Dermis blood vessel endothelial cell (primary cell): ENCODE measurements around the gene UST. TPM values are rescaled to one million over a fixed set of nuclear protein-coding genes. Genes with fewer than 3 reads are reported as not detected.
"Not testable (repeated sequence)": the region's sequence is repeated elsewhere in the genome, so short reads cannot be mapped to it uniquely, and the experiment has no call there.

Experiments used
- DNase-seq: peaks from one replicate; pipeline ENCODE4 v3.0.0; 2010
- total RNA-seq: library from RNA; depleted of rRNA; stranded (reverse); fragments of >200 nt; gene quantifications from 2 replicates; pipeline ENCODE4 v1.2.3, GENCODE V29; 2014

Gene UST
- total RNA-seq, 1 donor from 2014 or later, result 0.34 TPM

GRCh38 chr6:148736774-148737412 lies 9.9 kb upstream of the UST start:
- no peak for DNase-seq

GRCh38 chr6:148737806-148738205 lies 9.0 kb upstream of the UST start:
- DNase-seq, result no peak

GRCh38 chr6:148738946-148739821 lies 7.6 kb upstream of the UST start:
- no peak for DNase-seq

GRCh38 chr6:148739822-148740128 lies 7.1 kb upstream of the UST start:
- no peak for DNase-seq

- DNase-seq, result no peak
Measured at GRCh38 chr6:148743476-148743875, 3.4 kb upstream of the UST start.

- DNase-seq, result no peak
Measured at GRCh38 chr6:148745926-148746325, 904 bp upstream of the UST start.

GRCh38 chr6:148747145-148747470 lies 278 bp downstream of the UST start:
- DNase-seq, result peak; percentile 14

GRCh38 chr6:148747471-148748165 lies 788 bp downstream of the UST start:
- peak; percentile 3 for DNase-seq

GRCh38 chr6:148749674-148750073 lies 2.8 kb downstream of the UST start:
- no peak for DNase-seq

- no peak for DNase-seq
Measured at GRCh38 chr6:148750838-148751792, 4.3 kb downstream of the UST start.

- no peak for DNase-seq
Measured at GRCh38 chr6:148751793-148752170, 5.0 kb downstream of the UST start.

GRCh38 chr6:148755379-148755778 lies 8.5 kb downstream of the UST start:
- DNase-seq, result not testable (repeated sequence)

GRCh38 chr6:148757944-148758480 lies 11.2 kb downstream of the UST start:
- no peak for DNase-seq

GRCh38 chr6:148758492-148758891 lies 11.7 kb downstream of the UST start:
- no peak for DNase-seq

- DNase-seq, result no peak
Measured at GRCh38 chr6:148760258-148760534, 13.4 kb downstream of the UST start.

- no peak for DNase-seq
Measured at GRCh38 chr6:148760568-148761526, 14.0 kb downstream of the UST start.

- no peak for DNase-seq
Measured at GRCh38 chr6:148761527-148762011, 14.7 kb downstream of the UST start.

GRCh38 chr6:148762231-148762630 lies 15.4 kb downstream of the UST start:
- no peak for DNase-seq

GRCh38 chr6:148764259-148765020 lies 17.6 kb downstream of the UST start:
- DNase-seq, result not testable (repeated sequence)
